Trophoblast cell (in vitro differentiated cells and primary cell): ENCODE results near the gene GPR61.

Experiments
- DNase-seq, 2 donors: peaks; one replicate each; pipeline ENCODE4 v3.0.0-alpha.2; 2016
- H2AFZ ChIP-seq: 2 replicates; pipeline ENCODE4 v1.6.1; 2013; ENCODE audit warnings: low read length, moderate library complexity, mild to moderate bottlenecking; ENCODE audit not compliant: insufficient read depth, poor library complexity
- H2AK5ac ChIP-seq: 2 replicates; pipeline ENCODE4 v1.6.1; 2013; ENCODE audit warnings: mild to moderate bottlenecking, low read length
- H2BK120ac ChIP-seq: 2 replicates; pipeline ENCODE4 v1.6.1; 2013; ENCODE audit warnings: low read length, mild to moderate bottlenecking, moderate library complexity; ENCODE audit not compliant: insufficient read depth, poor library complexity
- H2BK12ac ChIP-seq: 2 replicates; pipeline ENCODE4 v1.6.1; 2013; ENCODE audit warnings: mild to moderate bottlenecking, low read length, moderate library complexity
- H2BK5ac ChIP-seq: 2 replicates; pipeline ENCODE4 v1.6.1; 2013; ENCODE audit warnings: low read length, low read depth, moderate library complexity, mild to moderate bottlenecking; ENCODE audit not compliant: poor library complexity
- H3K14ac ChIP-seq: 2 replicates; pipeline ENCODE4 v1.6.1; 2013; ENCODE audit warnings: mild to moderate bottlenecking, low read length
- H3K18ac ChIP-seq: 2 replicates; pipeline ENCODE4 v1.6.1; 2013; ENCODE audit warnings: mild to moderate bottlenecking, low read length
- H3K23ac ChIP-seq: 2 replicates; pipeline ENCODE4 v1.6.1; 2013; ENCODE audit warnings: low read length
- H3K27ac ChIP-seq: 2 replicates; pipeline ENCODE4 v1.5.1; 2013; ENCODE audit warnings: low read depth, mild to moderate bottlenecking, inconsistent platforms, low read length, moderate library complexity
- H3K27me3 ChIP-seq: 2 replicates; pipeline ENCODE4 v1.6.1; 2013; ENCODE audit warnings: inconsistent platforms, mild to moderate bottlenecking, low read length, moderate library complexity; ENCODE audit not compliant: insufficient read depth
- H3K36me3 ChIP-seq, 2 experiments: 1 replicate in 1 of 2; 2 replicates in 1 of 2; pipeline ENCODE4 v1.6.1; 2013; ENCODE audit warnings: low read length in 2 of 2, mild to moderate bottlenecking in 2 of 2, moderate library complexity in 1 of 2; ENCODE audit not compliant: insufficient read depth in 2 of 2, control insufficient read depth in 1 of 2
- H3K4ac ChIP-seq: 2 replicates; pipeline ENCODE4 v1.6.1; 2013; ENCODE audit warnings: low read depth, mild to moderate bottlenecking, low read length, moderate library complexity
- H3K4me1 ChIP-seq, 2 experiments: 1 replicate in 1 of 2; 2 replicates in 1 of 2; pipeline ENCODE4 v1.6.1; 2013; ENCODE audit warnings: low read length in 2 of 2, mild to moderate bottlenecking in 2 of 2, moderate library complexity in 1 of 2; ENCODE audit not compliant: insufficient read depth in 2 of 2, control insufficient read depth in 1 of 2
- H3K4me2 ChIP-seq: 2 replicates; pipeline ENCODE4 v1.6.1; 2013; ENCODE audit warnings: inconsistent platforms, mild to moderate bottlenecking, low read length, moderate library complexity
- H3K4me3 ChIP-seq: 2 replicates; pipeline ENCODE4 v1.5.1; 2013; ENCODE audit warnings: mild to moderate bottlenecking, low read depth, low read length, inconsistent platforms
- H3K79me1 ChIP-seq: one replicate; pipeline ENCODE4 v1.6.1; 2013; ENCODE audit warnings: low read length
- H3K79me2 ChIP-seq: 2 replicates; pipeline ENCODE4 v1.6.1; 2013; ENCODE audit warnings: low read length, mild to moderate bottlenecking; ENCODE audit not compliant: control insufficient read depth, insufficient read depth, poor library complexity
- H3K9ac ChIP-seq: 2 replicates; pipeline ENCODE4 v1.6.1; 2013; ENCODE audit warnings: mild to moderate bottlenecking, low read length
- H3K9me3 ChIP-seq: 2 replicates; pipeline ENCODE4 v1.6.1; 2013; ENCODE audit warnings: low read depth, mild to moderate bottlenecking, control low read depth, inconsistent platforms, low read length; ENCODE audit not compliant: insufficient read depth
- H4K12ac ChIP-seq: 2 replicates; pipeline ENCODE4 v1.6.1; 2013; ENCODE audit warnings: low read depth, mild to moderate bottlenecking, low read length, moderate library complexity
- H4K8ac ChIP-seq: 2 replicates; pipeline ENCODE4 v1.6.1; 2013; ENCODE audit warnings: low read depth, mild to moderate bottlenecking, low read length, moderate library complexity
- H4K91ac ChIP-seq: one replicate; pipeline ENCODE4 v1.6.1; 2013; ENCODE audit warnings: low read depth, mild to moderate bottlenecking, low read length, moderate library complexity
- WGBS: extraction: QIAGEN DNeasy Blood & Tissue Kit; methylation state at CpG from one replicate; pipeline ENCODE4 v1.1.7; 2013; ENCODE audit warnings: missing lambda C conversion rate; ENCODE audit not compliant: insufficient read length, insufficient coverage; ENCODE audit errors: extremely low coverage; 5-methylcytosine and 5-hydroxymethylcytosine counted together

Gene GPR61

DNA sequence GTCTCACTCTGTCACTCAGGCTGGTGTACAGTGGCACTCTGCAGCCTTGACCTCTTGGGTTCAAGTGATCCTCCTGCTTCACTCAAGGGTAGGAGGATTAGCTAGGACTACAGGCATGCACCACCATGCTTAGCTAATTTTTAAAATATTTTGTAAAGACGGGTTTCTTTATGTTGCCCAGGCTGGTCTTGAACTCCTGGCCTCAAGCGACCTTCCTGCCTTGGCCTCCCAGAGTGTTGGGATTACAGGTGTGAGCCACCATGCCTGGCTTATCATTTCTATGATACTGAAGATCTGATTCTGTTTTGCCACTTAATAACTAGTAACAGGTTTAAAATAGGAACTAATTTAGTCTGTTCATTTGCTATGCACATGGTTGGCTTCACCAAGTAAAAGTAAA is 42.3 kb downstream of the GPR61 start:
- Histone ChIP-seq H2BK5ac (no peak overlapping the region), H3K14ac (no peak overlapping the region), H2AFZ (no peak overlapping the region), H4K91ac (no peak overlapping the region), H4K12ac (no peak overlapping the region), H3K4me2 (no peak overlapping the region), H3K36me3 (peaks cover 9 to 14% of the 10 kb centered on the region in 2 experiments), H3K4me1 (peaks cover 0 to 1% of the 10 kb centered on the region in 2 experiments), H3K9ac (no peak overlapping the region), H3K79me2 (no peaks in the 10 kb centered on the region), H3K18ac (no peak overlapping the region), H3K4ac (no peak overlapping the region), H2BK12ac (no peak overlapping the region), H4K8ac (no peak overlapping the region), H3K9me3 (no peaks in the 10 kb centered on the region), H3K27me3 (no peaks in the 10 kb centered on the region), H3K79me1 (no peaks in the 10 kb centered on the region), H2BK120ac (no peak overlapping the region), H3K4me3 (no peak overlapping the region), H2AK5ac (no peak overlapping the region), H3K27ac (no peak overlapping the region), H3K23ac (no peak overlapping the region)
- DNase-seq, result peak; percentile 51 to 66
- no CpG with 5 or more reads among the region's 2 CpGs for WGBS

DNA sequence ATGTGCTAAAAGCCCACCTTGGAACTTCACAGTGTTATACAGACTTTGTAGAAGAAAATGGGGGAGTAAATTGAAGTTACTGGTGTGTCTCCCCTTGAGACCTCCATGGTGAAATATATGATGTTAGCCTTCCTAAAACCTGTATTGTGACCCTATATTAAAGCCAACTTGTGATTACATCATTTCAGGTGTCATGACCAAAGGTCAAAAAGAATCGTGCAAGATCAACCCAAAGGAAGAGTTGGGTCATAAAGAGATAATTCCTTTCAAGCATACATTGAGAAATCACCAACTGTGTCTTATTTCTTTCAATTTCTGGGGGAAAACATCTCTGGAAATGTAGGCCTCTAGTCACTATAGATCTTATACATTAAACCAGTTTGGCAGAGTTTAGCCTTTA is 45.1 kb downstream of the GPR61 start:
- no CpG with 5 or more reads among the region's 1 CpG for WGBS
- no peak overlapping the region for H2BK120ac ChIP-seq
- no peak overlapping the region for H3K4me2 ChIP-seq
- H4K91ac ChIP-seq, result no peak overlapping the region
- H3K27ac ChIP-seq, result no peak overlapping the region
- no peak overlapping the region for H3K14ac ChIP-seq
- no peak overlapping the region for H2BK5ac ChIP-seq
- H2AK5ac ChIP-seq, result no peak overlapping the region
- no peaks in the 10 kb centered on the region for H3K79me2 ChIP-seq
- no peak overlapping the region for H3K23ac ChIP-seq
- no peaks in the 10 kb centered on the region for H3K9me3 ChIP-seq
- no peak overlapping the region for H3K4me3 ChIP-seq
- H3K9ac ChIP-seq, result no peak overlapping the region
- no peak for DNase-seq
- no peak overlapping the region for H2BK12ac ChIP-seq
- H3K79me1 ChIP-seq, result no peaks in the 10 kb centered on the region
- H3K4ac ChIP-seq, result no peak overlapping the region
- H3K36me3 ChIP-seq, result peaks cover 13 to 14% of the 10 kb centered on the region in 2 experiments
- no peak overlapping the region for H4K12ac ChIP-seq
- H3K18ac ChIP-seq, result no peak overlapping the region
- no peak overlapping the region for H4K8ac ChIP-seq
- peaks cover 0 to 1% of the 10 kb centered on the region in 2 experiments for H3K4me1 ChIP-seq
- no peak overlapping the region for H2AFZ ChIP-seq
- no peaks in the 10 kb centered on the region for H3K27me3 ChIP-seq

- no peak overlapping the region for H2BK120ac ChIP-seq
- H2AFZ ChIP-seq, result no peak overlapping the region
- peaks cover 0 to 1% of the 10 kb centered on the region in 2 experiments for H3K4me1 ChIP-seq
- no peaks in the 10 kb centered on the region for H3K27me3 ChIP-seq
- H2AK5ac ChIP-seq, result no peak overlapping the region
- H4K12ac ChIP-seq, result no peak overlapping the region
- no peak overlapping the region for H3K23ac ChIP-seq
- no peak overlapping the region for H3K4me3 ChIP-seq
- no peak overlapping the region for H4K8ac ChIP-seq
- H3K4ac ChIP-seq, result no peak overlapping the region
- H2BK5ac ChIP-seq, result no peak overlapping the region
- H3K9ac ChIP-seq, result no peak overlapping the region
- peaks cover 16 to 17% of the 10 kb centered on the region in 2 experiments for H3K36me3 ChIP-seq
- H3K14ac ChIP-seq, result no peak overlapping the region
- no peak for DNase-seq
- no peaks in the 10 kb centered on the region for H3K9me3 ChIP-seq
- H3K4me2 ChIP-seq, result no peak overlapping the region
- H3K79me2 ChIP-seq, result no peaks in the 10 kb centered on the region
- H3K18ac ChIP-seq, result no peak overlapping the region
- H3K79me1 ChIP-seq, result no peaks in the 10 kb centered on the region
- no peak overlapping the region for H3K27ac ChIP-seq
- no peak overlapping the region for H2BK12ac ChIP-seq
- no CpG with 5 or more reads among the region's 3 CpGs for WGBS
- H4K91ac ChIP-seq, result no peak overlapping the region
These were observed 46.4 kb downstream of the GPR61 start for GRCh38 chr1:109586055-109586454.

DNA sequence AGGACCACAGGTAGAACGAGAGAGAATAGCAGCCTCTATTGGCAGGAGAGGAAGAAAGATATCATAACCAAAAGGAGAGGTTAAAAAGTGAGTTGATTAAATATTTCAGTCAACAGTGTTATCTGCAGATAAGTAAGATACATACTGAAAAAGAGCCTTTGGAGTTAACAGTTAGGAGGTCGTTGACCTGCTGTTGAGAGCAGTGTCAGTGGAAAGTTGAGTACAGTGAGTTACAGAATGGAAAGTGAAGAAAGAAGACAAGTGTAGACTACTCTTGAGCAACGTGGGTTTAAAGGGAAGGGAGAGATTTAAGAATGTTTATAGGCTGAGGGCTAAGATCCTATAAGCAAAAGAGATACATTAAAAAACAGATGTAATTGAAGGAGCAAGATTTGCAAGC is 49.5 kb downstream of the GPR61 start:
- Histone ChIP-seq H3K4me2 (no peak overlapping the region), H3K18ac (no peak overlapping the region), H2AK5ac (no peak overlapping the region), H4K12ac (no peak overlapping the region), H2BK12ac (no peak overlapping the region), H3K14ac (no peak overlapping the region), H3K4me3 (no peak overlapping the region), H3K23ac (no peak overlapping the region), H3K27ac (no peak overlapping the region), H3K9me3 (no peaks in the 10 kb centered on the region), H4K8ac (no peak overlapping the region), H3K27me3 (no peaks in the 10 kb centered on the region), H3K79me2 (no peaks in the 10 kb centered on the region), H3K36me3 (peaks cover 9 to 16% of the 10 kb centered on the region in 2 experiments), H3K4me1 (no peaks in the 10 kb centered on the region), H2BK5ac (no peak overlapping the region), H3K79me1 (no peaks in the 10 kb centered on the region), H3K4ac (no peak overlapping the region), H3K9ac (no peak overlapping the region), H2BK120ac (no peak overlapping the region), H2AFZ (no peak overlapping the region), H4K91ac (no peak overlapping the region)
- no CpG with 5 or more reads among the region's 3 CpGs for WGBS
- DNase-seq, result no peak
